NOMO-1 treated with dmso at 0.1 percent for 144 hours (cell line): ENCODE data around the gene STAT5A.
"Not testable (repeated sequence)": the region's sequence is repeated elsewhere in the genome, so short reads cannot be mapped to it uniquely, and the experiment has no call there.

ENCODE experiments used
- DNase-seq: peaks from one replicate; lab custom pipeline; 2025; ENCODE audit not compliant: unreplicated experiment; lab: John Stamatoyannopoulos, UW

The STAT5A gene

DNA sequence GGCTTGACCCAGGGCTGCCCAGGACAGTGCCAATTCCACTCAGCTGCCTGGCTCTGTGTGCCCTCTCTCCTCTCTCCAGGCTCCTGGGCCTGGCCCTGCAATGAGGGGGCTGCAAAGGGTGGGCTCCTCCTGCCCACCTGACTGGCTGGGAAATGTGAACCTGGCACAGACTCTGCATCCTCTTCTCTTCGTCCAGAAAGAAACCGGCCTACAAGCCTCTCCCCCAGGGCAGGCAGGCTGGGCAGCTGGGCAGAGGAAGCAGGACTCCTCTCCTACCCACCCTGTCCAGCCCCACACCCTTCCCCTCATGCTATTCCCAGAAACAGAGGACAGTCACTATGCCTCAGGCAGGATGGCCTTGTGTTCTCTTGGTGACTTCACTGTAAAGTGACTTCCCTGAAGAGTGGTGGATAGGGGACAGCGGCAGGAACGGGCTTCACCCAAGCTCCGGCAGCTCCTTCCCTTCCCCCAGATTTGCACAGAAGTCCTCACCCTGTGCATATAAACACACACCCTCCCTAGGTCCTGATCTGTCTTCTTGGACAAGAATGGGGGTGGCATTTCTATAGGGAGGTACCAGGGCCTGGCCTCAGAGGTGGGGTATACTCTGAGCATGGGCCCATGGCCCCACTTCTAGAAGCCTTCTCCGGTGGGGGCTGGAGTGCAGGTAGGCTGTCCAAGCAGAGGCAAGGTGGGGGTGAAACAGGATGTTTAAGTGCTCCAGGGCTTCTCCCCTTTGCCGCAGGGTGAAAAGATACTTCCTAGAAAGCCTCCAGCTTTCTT, 4.9 kb upstream of the STAT5A start:
- no peak for DNase-seq

DNA sequence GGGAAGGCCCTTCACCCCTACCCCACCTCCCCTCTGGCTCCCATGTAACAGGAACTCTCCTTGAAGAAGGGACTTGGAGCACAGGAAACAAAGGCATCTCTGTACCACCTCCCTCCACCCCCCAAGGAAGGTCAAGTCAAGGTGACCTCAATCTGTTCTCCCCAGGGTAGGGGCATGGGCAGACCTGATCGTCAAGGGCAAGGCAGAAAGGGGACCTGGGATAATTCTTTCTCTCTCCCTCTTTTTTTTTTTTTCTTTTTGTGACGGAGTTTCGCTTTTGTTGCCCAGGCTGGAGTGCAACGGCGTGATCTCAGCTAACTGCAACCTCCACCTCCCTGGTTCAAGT, 4.3 kb upstream of the STAT5A start:
- no peak for DNase-seq

DNA sequence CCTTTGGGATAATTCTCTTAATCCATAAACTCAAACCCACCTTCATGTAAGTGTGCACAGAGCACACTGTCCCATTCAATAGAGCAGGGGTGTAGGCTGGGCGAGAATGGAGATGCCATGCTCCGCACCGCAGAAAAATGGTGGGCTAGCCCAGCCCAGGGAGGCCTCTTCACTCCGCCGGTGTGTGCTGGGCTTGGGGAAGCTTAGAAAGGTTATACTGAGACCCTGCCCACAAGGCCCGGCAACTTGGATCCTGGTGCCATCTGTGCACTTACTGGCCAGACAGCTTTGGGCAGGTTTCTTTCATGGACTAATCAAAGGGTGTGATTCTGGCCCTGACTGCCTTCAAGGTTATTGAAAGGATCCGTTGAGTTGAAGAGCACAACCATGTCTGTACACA, 3.7 kb upstream of the STAT5A start:
- DNase-seq, result no peak

DNA sequence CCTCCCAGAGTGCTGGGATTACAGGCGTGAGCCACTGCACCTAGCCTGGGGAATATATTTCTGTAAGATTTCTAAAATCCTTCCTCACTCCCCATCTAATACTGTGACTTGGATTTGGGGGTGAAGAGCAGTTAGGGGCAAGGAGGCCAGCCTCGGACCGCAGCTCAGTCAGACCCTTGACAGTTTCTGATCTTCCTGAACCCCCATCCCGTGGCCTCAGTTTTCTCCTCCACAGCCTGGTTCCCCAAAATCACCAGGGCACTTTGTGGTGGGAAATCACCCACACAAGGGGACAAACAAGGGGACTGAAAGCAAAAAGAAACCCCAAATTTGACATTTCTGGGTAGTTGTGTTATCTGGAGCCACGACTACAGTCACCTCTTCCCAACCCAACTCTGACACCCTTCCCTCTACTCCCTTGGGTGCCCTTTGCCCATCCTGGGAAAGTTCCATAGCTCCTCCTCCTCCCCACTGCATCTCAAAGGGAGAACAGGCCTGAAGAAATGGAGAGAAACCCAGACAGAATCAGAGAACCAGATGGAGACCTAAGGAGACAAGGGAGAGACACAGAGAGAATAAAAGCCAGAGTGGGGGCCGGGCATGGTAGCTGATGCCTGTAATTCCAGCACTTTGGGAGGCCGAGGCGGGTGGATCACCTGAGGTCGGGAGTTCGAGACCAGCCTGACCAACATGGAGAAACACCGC, 2.8 kb upstream of the STAT5A start:
- no peak for DNase-seq

DNA sequence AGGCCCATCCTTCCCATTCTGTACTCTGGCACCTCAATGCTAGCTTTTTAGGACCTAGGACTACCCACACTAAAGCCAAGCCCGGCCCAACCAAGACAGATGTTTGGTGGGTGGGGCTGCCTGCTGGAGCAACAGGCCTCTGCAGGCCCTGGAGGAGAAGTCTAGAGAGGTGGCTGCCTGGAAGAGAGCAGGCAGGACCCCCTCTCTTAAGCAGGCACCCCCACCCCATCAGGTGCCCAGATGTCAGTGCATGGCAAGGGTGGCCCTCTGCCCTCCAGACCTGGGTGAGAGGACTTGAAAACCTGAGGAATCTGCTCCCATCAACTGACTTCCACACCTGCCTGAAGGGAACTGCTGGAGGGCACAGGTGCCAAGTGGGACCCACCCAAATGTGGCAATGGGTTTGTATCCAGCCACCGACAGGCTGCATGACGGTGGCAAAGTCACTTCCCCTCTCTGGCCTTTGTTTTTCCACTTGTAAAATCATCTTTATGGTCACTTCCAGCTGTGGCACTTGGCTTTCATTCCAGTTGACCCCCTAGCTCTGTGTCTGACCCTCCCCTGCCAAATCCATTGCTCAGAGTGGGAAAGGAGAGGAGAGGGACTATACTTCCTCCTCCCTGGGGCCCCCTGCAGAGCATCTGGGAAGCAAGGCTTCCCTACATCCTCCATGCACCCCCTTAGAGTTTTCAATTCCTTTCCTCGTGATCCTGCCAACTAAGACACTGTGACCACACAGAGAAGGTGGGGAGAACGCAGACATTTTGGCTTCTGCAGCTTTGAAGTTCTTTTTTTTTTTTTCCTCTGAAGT, 1.7 kb upstream of the STAT5A start:
- no peak for DNase-seq

DNA sequence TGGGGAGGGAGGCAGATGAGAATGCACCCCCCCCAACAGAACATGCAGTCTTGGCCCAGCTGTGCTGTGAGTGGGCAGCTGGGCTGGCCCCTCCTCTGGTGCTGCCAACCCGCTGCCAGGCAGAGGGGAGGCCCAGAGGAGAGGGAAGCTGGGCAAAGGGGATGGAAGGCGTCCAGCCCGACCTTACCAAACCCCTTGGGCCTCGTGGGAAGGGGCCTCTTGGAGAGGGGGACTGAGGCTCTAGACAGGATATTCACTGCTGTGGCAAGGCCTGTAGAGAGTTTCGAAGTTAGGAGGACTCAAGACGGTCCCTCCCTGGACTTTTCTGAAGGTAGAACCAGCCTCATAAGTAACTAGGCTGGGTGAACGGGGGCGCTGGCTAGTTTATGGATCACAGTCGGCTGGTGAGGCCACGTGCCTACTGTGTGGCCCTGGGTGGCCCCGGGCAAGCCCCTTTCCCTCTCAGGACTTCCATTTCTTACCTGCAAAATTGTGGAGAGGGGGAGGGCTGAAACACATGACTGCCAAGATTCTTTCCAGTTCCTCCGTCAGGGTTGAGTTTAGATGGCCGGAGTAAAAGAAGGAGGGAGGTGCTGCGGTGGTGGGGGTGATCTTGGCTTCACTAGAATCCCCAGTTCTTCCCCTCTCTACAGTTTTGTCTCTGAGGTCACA, 857 bp upstream of the STAT5A start:
- no peak for DNase-seq

DNA sequence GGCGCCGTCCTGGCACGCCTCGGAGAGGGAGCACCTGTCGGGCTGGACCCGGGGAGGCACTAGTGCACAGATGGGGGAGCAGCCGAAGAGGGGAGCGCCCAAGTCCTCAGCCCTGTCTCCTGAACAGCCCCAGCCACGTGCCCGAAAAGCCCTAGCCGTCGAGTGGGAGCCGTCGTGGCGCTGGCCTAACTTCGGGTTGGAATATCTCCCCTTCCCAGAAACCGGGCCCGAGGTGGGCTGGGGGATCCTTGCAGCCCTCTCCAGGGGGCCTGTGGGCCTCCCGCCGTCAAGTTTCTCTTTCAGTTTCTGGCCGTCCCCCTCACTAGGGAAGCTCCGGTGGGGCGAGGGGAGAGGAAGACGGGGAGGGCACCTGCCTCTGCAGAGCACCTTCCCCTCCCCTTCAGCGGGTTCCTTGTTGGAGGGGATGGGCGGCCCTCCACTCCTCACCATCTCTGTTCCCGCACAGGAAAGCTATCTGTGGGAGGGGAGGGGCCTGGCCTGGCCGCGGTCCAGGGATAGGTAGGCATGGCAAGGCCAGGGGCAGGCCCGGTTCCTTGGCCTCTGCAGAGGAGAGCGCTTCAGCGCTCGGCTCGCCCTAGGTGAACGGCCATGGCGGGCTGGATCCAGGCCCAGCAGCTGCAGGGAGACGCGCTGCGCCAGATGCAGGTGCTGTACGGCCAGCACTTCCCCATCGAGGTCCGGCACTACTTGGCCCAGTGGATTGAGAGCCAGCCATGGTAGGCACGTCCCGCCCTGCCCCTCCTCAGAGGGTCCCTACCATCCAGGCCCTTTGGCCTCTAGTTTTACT, 709 bp downstream of the STAT5A start:
- DNase-seq, result no peak

DNA sequence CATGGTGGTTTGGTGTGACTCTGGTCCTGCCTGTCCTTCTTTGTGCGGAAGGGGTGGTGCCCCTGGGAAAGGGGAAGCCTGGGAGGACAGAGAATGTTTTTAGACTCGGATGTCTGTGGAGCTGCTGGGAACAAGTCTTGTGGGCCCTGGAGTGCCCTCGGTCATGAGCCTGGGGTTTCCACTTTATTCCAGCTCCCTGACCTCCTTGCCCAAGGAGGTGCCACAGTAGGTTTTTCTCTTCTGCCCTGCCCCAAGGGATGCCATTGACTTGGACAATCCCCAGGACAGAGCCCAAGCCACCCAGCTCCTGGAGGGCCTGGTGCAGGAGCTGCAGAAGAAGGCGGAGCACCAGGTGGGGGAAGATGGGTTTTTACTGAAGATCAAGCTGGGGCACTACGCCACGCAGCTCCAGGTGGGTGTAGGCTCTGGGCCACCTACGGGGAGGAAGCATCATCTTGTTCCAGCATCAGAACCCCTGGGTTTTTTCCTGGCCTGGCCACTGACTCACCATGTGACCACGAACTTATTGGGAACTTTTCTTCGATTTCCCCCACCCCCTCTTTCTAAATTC, 1.4 kb downstream of the STAT5A start:
- no peak for DNase-seq

DNA sequence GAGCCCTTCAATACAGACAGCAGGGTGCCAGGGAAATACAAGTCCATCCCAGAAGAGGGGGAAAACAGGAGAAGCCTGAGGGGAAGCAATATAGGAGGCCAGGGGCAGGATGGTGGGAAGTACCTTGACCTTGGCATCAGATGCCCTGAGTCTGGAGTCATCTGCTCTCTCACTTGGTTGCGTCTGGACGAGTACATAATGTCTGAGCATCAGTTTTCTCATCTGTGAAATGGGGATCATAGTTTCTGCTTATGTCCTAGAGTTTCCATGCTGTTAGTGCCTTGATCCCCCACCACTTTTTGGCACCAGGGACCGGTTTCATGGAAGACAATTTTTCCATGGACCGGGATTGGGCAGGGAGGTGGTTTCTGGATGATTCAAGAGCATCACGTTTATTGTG, 2.3 kb downstream of the STAT5A start:
- no peak for DNase-seq

DNA sequence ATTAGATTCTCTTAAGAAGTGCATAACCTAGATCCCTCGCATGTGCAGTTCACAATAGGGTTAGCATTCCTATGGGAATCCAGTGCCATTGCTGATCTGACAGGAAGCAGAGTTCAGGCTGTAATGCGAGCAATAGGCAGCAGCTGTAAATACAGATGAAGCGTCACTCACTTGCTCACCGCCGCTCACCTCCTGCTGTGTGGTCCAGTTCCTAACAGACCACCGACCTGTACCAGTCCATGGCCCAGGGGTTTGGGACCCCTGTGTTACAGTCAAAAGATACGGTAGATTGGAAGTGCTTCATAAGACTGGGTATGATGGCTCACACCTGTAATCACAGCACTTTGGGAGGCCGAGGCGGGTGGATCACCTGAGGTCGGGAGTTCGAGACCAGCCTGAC, 2.8 kb downstream of the STAT5A start:
- DNase-seq, result no peak

DNA sequence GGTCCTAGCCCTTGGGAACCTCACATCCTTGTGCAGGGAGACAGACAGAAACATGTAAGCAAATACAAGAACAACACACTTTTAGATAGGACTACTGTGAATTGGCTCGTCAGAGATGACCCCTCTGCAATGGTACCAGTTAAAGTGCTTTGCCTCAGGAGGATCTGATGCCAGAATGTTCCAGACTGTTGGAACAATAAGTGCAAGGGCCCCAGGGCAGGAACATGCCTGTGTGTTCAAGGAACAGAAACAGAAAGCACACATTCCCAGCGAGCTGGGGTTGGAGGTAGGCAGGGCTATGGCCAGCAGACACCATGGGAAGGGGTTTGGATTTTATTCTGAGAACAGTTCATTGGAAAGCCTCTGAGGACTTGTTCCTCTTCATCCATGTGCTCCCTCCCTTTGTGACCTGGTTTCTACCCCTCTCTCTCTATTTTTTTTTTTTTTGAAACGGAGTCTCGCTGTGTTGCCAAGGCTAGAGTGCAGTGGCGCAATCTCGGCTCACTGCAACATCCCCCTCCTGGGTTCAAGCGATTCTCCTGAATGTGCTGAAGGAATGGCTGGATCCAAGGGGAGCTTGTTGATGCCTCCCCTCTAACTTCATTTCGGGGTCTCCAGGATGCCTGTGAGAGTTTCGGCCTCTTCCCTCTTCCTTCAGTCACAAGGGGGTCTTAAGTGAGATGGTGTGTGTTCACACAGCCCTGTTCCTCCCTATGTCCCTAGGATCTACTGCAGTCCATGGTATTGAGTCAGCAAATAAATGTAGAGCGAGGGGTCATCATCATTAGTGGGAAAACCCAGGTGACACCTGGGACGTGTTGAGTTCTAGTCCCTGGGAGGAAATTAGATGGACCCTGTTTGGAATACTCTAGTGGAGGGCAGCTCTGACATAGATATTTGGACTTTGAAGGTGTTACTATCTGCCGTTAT, 6.4 kb downstream of the STAT5A start:
- DNase-seq, result no peak

DNA sequence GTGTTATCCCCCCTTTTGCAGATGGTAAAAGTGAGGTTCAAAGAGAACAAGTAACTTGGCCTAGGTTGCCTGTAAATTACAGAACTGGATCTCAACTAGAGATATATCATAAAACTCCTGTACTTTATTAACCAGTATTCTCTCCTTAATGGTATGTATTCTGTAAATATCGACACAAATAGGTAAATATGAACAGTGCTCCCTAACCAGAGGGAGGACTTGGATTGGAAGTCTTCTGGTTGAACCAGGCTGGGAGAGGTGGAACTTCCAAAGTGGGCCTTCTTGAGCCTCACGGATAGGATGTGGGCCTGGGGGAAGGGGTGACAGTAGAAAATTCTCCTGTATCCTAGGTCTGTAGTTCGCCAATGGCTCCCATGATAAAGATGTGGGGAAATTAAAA, 7.7 kb downstream of the STAT5A start:
- DNase-seq, result no peak

DNA sequence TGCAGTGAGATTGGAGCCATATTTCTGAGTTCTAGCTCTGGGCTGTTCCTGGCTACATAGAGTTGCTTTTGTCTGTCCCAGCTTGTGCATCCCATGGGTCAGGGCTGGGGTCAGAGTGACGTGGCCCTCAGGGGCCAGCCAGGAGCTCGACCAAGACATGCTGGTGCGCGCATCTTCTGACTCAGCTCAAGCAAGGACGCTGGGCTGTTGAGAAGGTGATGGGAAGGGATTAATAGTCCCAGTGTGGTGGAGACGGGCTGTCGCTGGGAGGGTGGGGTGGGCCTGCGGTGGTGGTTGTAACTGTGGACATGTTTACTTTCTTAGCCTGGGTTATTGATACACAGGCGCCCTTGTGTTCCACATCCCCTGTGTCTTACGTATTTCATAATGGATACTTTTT, 9.5 kb downstream of the STAT5A start:
- DNase-seq, result not testable (repeated sequence)

DNA sequence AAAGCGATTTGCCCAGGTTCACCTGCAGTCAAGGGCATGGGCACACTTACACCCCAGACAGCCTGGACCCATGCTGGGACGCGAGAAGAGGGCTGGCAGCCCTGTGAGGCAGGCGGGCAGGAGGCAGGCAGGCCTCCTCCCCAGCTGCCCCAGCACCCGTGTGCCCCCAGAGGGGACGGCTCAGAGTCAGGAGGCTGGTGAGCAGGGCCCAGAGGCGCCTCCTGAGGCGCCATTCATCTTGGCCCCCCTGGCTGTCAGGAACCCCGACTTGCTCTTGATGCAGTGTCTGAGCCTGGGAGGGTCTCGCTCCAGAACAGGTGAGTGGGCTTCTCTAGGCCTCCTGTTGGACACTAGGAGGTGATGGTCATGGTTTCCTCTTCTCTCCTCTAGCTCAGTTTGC, 11.1 kb downstream of the STAT5A start:
- not testable (repeated sequence) for DNase-seq

DNA sequence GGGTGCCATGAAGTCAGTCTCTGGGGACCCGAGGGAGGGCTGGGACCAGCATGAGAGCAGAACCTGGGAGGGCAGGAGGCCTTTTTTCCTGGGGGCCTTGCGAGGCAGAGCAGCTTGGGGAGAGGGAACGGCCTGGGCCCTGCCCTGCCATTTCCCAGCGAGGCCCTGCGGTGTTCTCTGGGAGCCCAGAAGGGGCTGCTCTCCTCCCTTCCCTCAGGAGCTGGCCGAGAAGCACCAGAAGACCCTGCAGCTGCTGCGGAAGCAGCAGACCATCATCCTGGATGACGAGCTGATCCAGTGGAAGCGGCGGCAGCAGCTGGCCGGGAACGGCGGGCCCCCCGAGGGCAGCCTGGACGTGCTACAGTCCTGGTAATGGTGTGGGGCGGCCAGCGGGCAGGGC, 11.6 kb downstream of the STAT5A start:
- not testable (repeated sequence) for DNase-seq

DNA sequence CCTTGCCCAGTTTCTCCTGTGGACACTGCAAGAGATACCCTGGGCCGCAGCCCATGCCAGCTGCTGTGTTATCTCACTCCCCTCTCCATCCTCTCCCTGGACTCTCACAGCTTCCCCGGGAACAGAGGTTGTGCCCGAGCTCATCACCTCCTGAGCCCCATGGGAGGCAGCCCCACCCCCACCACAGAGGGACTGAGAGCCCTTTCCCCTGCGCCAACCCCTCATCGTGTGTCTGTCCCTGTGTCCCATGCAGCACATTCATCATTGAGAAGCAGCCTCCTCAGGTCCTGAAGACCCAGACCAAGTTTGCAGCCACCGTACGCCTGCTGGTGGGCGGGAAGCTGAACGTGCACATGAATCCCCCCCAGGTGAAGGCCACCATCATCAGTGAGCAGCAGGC, 12.7 kb downstream of the STAT5A start:
- no peak for DNase-seq

DNA sequence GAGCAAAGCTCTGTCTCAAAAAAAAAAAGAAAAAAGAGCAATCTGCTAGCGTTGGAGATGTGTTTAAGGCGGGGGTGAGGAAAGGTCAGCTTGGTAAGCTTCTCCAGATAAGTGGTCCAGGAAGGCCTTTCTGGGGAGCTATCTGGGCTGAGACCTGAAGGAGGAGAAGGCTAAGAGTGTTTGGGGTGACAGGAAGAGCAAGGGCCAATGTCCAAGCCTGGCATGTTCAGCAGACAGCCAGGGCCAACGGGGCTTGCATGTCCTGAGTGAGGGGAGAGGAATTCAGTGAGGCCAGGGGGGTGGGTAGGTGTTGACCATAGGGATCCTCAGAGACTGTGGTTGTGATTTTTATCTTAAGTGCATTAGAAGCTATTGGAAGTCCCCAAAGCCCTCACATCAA, 15.4 kb downstream of the STAT5A start:
- no peak for DNase-seq

DNA sequence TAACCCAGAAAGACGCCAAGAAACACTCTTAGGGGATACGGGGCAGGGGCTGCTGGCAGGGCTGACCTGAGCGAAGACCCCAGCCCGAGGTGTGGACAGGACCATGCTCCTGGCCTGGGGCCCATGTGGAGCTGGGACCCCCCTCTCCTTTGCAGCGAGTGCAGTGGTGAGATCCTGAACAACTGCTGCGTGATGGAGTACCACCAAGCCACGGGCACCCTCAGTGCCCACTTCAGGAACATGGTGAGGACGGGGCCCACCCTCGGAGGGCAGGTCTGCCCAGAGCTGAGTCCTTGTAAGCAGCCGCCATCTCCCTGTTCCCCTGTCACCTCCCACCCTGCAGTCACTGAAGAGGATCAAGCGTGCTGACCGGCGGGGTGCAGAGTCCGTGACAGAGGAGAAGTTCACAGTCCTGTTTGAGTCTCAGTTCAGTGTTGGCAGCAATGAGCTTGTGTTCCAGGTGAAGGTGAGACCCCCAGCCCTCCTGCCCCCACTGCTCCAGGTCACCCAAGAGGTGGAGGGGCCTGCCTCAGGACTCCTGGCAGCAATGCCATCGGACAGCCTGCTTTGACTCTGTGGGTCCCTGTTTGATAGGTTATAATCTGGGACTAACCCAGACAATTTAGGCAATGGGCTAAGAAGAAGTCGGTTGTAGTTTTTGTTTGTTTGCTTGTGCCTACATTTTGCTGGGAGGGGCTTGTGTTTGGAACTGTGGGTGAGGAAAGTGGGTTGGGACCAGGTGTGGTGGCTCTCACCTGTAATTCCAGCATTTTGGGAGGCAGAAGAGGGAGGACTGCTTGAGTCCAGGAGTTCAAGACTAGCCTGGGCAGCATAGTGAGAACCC, 16.1 kb downstream of the STAT5A start:
- DNase-seq, result no peak

DNA sequence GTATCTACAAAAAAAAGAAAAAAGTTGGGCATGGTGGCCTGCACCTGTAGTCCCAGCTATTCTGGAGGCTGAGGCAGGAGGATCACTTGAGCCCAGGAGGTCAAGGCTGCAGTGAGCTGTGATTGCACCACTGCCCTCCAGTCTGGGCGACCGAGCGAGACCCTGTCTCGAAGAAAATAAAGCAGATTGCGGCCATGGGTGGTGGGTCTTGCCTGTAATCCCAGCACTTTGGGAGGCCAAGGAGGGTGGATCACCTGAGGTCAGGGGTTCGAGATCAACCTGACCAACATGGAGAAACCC, 16.7 kb downstream of the STAT5A start:
- DNase-seq, result not testable (repeated sequence)
